ENCODE measurements around the gene ARHGAP28. TPM values are rescaled to one million over a fixed set of nuclear protein-coding genes. Genes with fewer than 3 reads are reported as not detected.

Gene ARHGAP28
- total RNA-seq, 2 donors from 2014 or later = 3.0 TPM

DNA sequence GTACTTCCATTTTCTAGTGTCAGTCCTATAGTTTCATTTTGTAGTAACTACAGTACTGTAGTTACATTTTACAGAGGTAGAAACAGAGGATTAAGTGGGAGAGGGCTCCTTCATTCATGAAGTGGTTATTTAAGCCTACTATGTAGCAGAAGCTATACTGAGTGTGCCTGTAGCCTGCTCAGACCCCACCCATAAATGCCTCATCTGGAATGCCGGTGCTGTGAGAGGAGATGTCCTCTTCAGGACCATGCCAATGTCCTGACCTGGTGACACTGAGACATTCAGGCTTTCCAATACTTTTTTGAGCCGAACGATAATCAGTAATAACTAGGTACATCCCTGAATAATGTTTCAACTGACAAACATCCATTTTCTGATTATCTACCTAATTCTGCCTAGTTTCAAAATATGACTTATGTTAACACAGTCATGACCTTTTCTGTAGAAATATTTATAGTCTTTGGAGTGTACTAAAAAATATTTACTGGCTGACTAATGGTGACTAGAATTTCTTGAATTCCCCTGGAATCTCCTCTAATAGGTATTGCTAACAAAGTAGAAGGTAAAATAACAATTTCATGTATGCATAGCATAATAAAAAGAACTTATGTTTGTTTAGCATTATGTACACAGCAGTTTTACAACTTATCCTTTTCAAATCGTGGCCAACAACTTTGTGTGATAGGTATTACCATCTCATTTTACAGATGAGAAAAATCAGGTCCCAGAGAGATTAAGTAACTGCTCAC is 10.2 kb upstream of the ARHGAP28 start:
- H3K27me3 ChIP-seq = no peaks in the 10 kb centered on the region
- no peak for DNase-seq (ENCODE audit: low spot score)
- TF ChIP-seq, protein P1, sequence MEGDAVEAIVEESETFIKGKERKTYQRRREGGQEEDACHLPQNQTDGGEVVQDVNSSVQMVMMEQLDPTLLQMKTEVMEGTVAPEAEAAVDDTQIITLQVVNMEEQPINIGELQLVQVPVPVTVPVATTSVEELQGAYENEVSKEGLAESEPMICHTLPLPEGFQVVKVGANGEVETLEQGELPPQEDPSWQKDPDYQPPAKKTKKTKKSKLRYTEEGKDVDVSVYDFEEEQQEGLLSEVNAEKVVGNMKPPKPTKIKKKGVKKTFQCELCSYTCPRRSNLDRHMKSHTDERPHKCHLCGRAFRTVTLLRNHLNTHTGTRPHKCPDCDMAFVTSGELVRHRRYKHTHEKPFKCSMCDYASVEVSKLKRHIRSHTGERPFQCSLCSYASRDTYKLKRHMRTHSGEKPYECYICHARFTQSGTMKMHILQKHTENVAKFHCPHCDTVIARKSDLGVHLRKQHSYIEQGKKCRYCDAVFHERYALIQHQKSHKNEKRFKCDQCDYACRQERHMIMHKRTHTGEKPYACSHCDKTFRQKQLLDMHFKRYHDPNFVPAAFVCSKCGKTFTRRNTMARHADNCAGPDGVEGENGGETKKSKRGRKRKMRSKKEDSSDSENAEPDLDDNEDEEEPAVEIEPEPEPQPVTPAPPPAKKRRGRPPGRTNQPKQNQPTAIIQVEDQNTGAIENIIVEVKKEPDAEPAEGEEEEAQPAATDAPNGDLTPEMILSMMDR (IDR thresholded peaks at IDR 0.05) = no peak
- peaks cover 0 to 2% of the 10 kb centered on the region in 2 donors for H3K4me1 ChIP-seq
- H3K36me3 ChIP-seq = no peaks in the 10 kb centered on the region
- no peak overlapping the region for H3K4me3 ChIP-seq
- no peak overlapping the region for H3K27ac ChIP-seq
- no peaks in the 10 kb centered on the region for H3K9me3 ChIP-seq

DNA sequence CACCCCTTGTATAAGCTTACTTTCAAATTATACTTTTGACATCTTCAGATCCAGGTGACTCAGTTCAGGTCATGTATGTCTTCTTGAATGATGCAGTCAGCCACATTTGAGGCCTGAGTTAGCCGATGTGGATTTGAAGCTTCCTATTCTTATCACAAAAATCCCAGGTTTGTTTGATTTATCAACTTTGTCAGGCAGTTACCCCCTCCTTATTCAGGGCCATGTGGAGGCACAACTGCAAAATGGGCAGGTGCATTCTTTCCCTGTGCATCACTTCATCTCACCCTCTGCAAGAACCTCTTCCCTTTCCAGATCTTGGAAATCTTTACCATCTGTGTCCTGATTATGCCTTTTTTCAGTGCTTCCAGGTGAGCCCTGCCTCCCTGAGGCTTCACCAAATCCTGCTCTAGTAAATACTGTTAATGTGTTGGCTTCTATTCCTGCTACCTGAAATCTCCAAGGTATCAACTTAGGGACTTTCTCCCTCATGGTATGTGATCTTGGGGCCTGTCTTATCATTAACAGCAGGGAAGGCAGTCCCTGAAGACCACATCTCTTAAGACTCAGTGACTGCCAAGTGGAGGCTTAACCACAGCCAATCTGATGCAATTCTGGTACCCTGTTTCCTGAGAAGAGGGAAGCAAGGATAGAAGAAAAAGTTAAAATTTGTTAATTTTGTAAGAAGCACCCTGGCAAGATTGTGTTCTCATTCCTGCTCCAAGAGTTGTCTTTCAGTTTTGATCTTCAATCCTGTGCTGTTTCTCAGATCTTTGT is 9.4 kb upstream of the ARHGAP28 start:
- Histone ChIP-seq H3K27ac (no peak overlapping the region), H3K4me3 (no peak overlapping the region), H3K9me3 (no peaks in the 10 kb centered on the region), H3K4me1 (peaks cover 0 to 4% of the 10 kb centered on the region in 2 donors), H3K27me3 (no peaks in the 10 kb centered on the region), H3K36me3 (no peaks in the 10 kb centered on the region)
- DNase-seq (ENCODE audit: low spot score) = no peak
- TF ChIP-seq, protein P1 (IDR thresholded peaks at IDR 0.05) = no peak

GRCh38 chr18:6721755-6722154 is 7.8 kb upstream of the ARHGAP28 start:
- Histone ChIP-seq H3K4me3 (no peak overlapping the region), H3K9me3 (no peaks in the 10 kb centered on the region), H3K36me3 (no peaks in the 10 kb centered on the region), H3K27ac (no peak overlapping the region), H3K27me3 (no peaks in the 10 kb centered on the region), H3K4me1 (peaks cover 0 to 4% of the 10 kb centered on the region in 2 donors)
- TF ChIP-seq, protein P1 (IDR thresholded peaks at IDR 0.05) = no peak
- DNase-seq (ENCODE audit: low spot score) = no peak

GRCh38 chr18:6722690-6723089 is 6.8 kb upstream of the ARHGAP28 start:
- no peaks in the 10 kb centered on the region for H3K9me3 ChIP-seq
- no peak for DNase-seq (ENCODE audit: low spot score)
- peaks cover 0 to 4% of the 10 kb centered on the region in 2 donors for H3K4me1 ChIP-seq
- H3K27me3 ChIP-seq = no peaks in the 10 kb centered on the region
- TF ChIP-seq, protein P1 (IDR thresholded peaks at IDR 0.05) = no peak
- no peak overlapping the region for H3K4me3 ChIP-seq
- H3K27ac ChIP-seq = no peak overlapping the region
- no peaks in the 10 kb centered on the region for H3K36me3 ChIP-seq

DNA sequence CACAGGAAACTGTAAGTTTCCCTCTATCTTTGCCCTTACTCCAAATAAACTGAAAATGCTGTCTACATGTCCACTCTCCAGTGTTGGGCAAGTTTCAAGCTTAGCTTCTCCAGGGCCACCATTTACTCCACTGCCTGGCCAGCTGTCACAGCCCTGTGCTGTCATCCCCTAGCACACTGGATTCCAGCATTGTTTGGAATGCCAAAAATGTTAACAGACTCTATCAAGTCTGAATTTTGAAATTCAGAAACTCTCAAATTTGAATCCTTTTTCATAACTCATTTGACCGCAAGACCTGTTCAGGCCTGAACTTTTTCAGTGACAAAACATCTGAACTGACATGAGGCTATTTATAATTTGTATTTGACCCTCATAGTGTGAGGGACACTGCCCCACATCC is 5.2 kb upstream of the ARHGAP28 start:
- Histone ChIP-seq H3K9me3 (no peaks in the 10 kb centered on the region), H3K27me3 (no peaks in the 10 kb centered on the region), H3K36me3 (no peaks in the 10 kb centered on the region), H3K4me1 (peaks cover 0 to 4% of the 10 kb centered on the region in 2 donors), H3K4me3 (no peak overlapping the region), H3K27ac (no peak overlapping the region)
- DNase-seq (ENCODE audit: low spot score) = no peak
- TF ChIP-seq, protein P1 (IDR thresholded peaks at IDR 0.05) = no peak
